Measurements from ENCODE around the gene SLC35F3. TPM values are rescaled to one million over a fixed set of nuclear protein-coding genes. Genes with fewer than 3 reads are reported as not detected.
A peak's percentile ranks its signal among the peaks of the same experiment; 100 is the strongest.
"Not testable (repeated sequence)": the region's sequence is repeated elsewhere in the genome, so short reads cannot be mapped to it uniquely, and the experiment has no call there.

Gene SLC35F3
- 0.08 TPM for total RNA-seq

DNA sequence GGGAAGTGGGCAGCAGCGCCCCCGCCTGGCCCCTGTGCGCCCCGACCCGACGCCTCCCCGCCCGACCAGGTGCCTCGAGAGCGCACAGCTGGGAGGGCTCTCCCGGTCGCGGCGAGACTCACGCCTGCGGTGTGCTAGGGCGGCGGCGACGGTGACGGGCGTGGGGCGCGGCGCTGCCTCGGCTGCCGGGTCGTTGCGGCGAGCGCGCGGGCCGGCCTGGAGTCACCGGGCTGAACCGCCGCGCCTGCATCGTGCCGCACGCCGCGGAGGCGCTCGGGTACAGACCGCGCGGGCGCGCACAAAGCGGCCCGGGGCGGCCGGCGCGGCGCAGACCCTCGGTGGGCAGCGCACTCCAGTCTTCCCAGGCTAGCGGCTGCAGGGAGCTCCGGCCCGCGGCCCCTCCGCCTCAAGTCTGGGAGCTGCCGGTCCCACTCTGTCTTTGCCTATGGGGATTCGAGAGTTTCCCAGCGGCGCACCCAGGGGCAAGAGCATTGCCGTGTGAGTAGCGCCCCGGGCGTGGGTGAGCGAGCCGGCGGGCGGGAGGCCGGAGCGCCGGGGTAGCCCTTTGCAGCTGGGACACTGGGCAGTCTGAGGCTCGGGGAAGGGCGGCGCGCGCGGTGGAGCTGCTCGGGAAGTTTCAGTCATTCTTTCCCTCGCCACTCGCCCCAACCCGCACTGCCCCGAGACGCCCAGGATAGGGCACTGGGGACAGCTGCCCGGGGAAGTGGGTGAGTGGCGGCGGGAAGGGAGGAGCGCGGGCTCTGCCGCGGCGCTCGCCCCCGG is at the start of gene SLC35F3:
TSS of gene SLC35F3 (plus strand) at position 44 of the 783 bp plus-strand sequence.
- ATAC-seq (peak; percentile 56), DNase-seq (ENCODE audit: low spot score) (no peak)

DNA sequence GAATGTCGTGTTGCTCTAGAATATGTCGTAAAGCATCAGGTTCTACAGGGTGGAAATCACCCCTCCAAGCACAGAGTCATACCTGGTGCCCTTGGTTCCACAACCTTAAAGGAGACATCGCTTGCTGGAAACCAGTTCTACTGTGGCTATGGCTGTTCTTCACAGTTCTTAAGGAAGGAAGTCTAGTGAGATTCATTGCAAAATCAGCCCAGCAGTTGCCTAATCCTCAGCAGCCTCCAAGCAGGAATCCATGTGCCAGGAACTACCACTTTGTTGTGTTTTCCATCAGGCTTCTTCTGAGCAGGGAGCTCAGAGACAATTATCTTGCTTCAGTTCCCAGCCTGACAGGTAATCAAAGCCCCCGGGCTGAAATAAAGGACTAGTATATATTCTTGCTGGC is 45.0 kb upstream of the SLC35F3 start:
- DNase-seq (ENCODE audit: low spot score) (no peak), ATAC-seq (no peak)

DNA sequence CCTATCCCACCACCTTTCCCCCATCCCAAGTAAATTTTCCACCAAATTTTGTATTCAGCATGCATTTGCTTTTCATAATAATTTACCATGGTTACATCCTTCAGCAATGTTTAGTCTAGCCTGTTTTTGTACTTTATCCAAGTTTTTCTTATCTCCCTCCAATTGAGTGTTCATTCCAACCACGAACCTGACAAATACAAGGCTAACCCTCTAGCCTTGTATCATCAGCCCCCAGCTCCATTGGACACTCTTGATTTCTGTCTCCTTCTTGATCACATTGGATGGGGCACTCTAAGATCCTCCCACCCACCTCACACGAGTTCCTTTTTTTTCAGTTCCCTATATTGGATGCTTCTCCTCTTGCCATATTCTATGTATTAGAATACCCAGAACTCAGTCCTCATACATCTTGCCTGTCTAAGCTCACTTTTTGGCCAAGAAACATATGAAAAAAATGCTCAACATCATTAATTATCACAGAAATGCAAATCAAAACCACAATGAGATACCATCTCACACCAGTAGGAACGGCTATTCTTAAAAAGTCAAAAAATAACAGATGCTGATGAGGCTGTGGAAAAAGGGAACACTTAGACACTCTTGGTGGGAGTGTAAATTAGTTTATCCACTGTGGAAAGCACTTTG is 40.5 kb upstream of the SLC35F3 start:
- no peak for DNase-seq (ENCODE audit: low spot score)
- ATAC-seq, result no peak

DNA sequence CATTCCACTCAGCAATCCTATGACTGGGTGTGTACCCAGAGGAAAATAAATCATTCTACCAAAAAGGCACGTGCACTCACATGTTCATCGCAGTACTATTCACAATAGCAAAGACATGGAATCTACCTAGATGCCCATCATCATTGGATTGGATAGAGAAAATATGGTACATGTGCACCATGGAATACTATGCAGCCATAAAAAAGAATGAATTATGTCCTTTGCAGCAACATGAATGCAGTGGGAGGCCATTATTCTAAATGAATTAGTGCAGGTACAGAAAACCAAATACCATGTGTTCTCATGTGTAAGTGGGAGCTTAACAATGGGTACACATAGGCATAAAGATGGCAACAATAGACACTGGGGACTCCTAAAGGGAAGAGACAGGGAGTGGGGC is 39.9 kb upstream of the SLC35F3 start:
- ATAC-seq (no peak), DNase-seq (ENCODE audit: low spot score) (no peak)

DNA sequence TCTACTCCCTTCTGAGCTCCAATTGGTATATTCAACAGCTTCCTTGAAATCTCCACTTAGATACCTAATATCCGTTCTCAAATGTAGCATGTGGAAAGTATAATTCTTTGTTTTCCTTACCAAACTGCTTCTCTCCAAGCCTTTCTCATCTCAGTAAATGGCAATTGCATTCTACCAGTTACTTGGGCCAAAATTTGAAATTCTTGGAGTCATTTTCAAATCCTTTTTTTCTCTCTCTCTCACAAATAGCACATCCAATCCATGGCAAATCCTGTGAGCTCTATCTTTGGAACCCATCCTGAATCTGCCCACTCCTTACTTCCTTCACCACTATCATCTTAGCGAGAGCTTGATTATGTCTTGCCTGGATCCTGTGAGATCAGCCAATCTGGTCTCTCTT is 39.3 kb upstream of the SLC35F3 start:
- no peak for ATAC-seq

DNA sequence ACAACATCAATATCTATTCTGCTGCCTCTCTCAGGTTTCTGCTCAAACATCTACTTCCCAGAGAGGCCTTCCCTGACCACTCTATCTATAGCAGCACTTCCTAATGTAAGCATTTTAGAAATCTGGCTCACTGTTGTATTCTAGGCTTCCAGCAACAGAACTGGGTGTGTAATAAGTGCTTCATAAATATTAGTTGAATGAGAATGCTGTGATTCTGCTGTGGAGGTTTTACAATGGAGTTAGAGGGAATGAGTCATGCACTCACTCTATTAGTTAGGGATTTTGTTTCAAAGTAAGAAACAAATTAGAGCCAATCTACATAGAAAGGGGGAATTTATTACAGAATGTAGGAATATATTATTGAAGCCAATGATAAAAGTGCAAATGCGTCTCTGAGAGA is 38.6 kb upstream of the SLC35F3 start:
- ATAC-seq, result no peak
- DNase-seq (ENCODE audit: low spot score), result no peak

More for the DNA sequence above, 39.3 kb upstream of the SLC35F3 start:
- no peak for DNase-seq (ENCODE audit: low spot score)

DNA sequence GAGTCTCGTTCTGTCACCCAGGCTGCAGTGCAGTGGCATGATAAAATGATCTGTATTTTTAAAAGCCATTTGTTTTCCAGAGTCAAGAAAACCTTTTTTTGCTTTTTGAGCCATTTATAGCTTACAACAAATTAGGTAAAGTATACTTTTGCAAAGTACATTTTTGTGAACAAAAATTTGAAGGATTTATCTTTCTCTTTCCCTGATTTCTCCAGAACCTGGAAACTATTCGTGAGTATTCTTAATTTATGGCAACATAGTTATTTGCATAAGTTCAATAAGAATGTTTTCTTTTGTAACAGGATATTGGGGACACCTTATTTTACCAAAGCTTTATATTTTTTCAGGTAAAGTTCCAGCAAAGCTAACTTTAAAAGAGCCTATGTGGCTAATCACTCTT is 37.4 kb upstream of the SLC35F3 start:
- DNase-seq (ENCODE audit: low spot score) (no peak), ATAC-seq (no peak)

DNA sequence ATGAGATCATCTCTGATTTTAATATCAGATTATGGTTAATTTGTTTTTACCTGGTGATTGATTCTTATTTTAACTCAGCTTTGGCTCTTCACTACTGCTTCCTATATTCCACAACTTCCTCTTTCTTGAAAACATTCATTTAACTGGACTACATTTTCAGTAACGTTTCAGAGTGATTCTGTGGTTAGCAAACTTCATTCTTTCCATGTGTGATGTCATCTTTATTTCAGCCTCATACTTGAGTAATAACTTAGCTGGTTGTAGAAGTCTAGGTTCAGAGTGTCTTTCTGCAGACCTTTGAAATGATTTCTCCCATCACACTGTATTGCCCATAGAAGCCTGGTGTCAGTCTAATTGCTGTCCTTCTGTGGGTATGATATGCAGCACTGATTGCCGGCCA is 36.0 kb upstream of the SLC35F3 start:
- DNase-seq (ENCODE audit: low spot score) (no peak), ATAC-seq (no peak)

DNA sequence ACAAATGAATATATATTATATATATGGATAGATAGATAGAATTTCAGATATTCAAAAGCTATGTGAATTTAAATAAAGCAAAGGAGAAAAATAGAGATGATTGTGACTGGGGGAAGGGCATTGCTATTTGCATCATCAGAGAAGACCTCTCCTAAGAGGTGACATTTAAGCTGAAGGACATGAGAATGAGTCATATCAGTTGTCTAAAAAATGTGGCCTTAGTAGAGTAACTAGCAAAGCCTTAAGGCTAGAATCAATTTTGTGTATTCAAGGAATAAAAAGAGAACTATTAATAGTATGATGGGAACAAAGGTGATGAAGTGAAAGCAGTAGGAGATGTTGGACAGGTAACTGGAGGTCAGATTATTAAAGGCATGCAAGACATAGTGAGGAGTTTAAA is 34.8 kb upstream of the SLC35F3 start:
- DNase-seq (ENCODE audit: low spot score) (no peak), ATAC-seq (no peak)

DNA sequence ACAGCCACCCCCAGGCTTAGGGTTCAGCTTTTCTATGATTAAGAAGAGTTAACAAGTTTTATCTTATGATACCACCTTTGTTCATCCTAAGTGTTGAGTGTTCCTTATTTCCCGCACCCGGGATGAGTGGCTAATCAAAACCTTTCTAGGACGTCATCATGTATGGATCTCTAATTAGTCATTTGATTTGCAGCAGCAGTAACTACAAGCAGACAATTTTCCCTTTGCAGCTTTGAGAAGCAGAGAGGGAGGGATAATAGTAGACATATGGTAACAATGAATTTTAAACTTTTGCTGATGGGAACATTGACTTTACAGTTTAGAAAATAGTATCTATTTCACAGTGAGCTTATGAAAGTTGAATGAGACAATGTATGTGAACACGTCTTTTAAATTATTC is 30.8 kb upstream of the SLC35F3 start:
- ATAC-seq (no peak), DNase-seq (ENCODE audit: low spot score) (no peak)

DNA sequence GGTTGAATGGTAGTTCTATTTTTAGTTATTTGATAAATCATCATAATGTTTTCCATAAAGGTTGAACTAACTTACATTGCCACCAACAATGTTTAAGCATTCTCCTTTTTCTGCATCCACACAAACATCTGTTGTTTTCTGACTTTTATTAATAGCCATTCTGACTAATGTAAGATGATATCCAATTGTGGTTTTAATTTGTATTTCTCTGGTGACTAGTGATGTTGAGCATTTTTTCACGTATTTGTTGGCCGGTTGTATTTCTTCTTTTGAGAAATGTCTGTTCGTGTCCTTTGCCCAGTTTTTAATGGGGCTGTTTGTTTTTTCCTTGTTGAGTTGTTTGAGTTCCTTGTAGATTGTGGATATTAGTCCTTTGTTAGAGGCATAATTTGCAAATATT is 24.6 kb upstream of the SLC35F3 start:
- DNase-seq (ENCODE audit: low spot score), result no peak
- no peak for ATAC-seq

DNA sequence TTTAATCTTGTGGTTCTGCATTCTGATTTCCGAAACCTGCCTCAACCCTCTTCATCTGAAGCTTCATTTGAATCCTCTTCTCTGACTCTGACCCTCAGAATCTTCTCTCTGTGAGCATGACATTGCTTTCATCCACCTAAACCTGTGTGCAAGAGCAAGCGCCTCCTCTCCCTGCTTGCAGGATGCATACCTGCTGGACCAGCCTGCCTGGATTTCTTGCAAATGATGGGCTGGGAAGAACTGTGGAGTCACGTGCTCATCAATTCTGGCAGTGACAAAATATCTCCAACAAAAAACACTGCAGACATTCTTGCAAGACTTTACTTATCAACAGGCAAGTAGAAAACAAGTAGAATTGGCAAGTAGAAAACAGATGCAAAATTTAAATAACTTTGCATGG is 20.8 kb upstream of the SLC35F3 start:
- no peak for ATAC-seq
- no peak for DNase-seq (ENCODE audit: low spot score)

DNA sequence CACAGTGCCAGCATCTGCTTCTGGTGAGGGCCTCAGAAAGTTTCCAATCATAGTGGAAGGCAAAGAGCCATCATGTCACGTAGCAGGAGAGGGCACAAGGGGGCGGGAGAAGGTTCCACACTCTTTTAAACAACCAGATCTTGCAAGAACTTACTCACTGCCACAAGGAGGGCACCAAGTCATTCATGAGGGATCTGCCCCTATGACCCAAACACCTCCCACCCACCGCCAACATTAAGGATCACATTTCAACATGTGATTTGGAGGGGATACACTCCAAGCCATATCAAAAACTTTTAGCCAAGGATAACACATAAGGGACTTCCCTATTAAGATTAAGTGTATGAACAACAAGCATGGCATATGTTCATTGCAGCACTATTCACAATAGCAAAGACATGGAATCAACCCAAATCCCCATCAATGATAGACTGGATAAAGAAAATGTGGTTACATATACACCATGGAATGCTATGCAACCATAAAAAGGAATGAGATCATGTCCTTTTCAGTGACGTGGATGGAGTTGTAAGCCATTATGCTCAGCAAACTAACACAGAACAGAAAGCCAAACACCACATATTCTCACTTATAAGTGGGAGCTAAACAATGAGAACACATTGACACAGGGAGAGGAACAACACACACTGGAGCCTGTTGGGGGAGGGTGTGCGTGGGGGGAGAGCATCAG is 19.9 kb upstream of the SLC35F3 start:
- no peak for ATAC-seq

DNA sequence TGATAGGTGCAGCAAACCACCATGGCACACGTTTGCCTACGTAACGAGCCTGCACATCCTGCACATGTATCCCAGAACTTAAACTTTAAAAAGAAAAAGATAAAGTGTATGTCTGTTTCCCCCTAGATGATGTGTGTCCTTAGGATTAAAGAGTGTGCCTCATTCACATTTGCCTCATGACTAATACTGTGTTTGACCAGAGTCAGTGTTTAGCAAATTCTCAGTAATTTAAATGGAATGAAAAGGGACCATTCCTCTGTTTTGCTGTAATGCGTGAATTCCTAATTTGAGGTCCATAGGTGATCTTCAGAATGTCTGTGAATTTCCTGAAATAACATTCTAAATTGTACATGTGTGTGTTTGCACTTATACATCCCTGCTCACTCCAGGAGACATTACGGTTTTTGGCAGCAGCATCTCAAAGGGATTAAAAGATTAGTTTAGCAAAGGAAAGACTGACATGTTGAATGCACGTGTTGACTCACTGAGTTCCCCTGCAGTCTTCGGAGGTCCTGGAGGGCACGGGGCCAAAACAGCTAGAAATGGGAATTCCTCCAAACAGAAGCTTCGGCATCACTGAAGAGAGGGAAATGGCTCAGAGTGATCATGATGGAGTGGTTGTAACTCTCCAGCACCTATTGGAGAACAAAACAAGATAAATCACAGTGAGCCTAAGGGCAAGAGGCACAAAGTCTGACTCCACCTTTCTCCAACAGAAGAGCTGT is 19.1 kb upstream of the SLC35F3 start:
- ATAC-seq (no peak), DNase-seq (ENCODE audit: low spot score) (no peak)

More for the DNA sequence above, 19.9 kb upstream of the SLC35F3 start:
- DNase-seq (ENCODE audit: low spot score), result no peak

DNA sequence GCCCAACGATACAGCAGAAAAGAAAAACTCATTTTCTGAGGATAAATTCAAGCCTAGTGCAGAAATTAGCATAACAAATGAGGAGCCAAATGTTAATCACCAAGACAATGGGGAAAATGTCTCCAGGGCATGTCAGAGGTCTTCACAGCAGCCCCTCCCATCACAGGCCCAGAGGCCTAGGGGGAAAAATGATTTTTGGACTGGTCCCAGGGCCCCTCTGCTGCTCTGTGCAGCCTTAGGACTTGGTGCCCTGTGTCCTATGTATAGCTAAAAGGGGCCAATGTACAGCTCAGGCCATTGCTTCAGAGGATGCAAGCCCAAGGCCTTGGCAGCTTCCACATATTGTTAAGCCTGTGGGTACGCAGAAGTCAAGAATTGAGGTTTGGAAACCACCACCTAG is 13.3 kb upstream of the SLC35F3 start:
- not testable (repeated sequence) for ATAC-seq; DNase-seq (ENCODE audit: low spot score)

DNA sequence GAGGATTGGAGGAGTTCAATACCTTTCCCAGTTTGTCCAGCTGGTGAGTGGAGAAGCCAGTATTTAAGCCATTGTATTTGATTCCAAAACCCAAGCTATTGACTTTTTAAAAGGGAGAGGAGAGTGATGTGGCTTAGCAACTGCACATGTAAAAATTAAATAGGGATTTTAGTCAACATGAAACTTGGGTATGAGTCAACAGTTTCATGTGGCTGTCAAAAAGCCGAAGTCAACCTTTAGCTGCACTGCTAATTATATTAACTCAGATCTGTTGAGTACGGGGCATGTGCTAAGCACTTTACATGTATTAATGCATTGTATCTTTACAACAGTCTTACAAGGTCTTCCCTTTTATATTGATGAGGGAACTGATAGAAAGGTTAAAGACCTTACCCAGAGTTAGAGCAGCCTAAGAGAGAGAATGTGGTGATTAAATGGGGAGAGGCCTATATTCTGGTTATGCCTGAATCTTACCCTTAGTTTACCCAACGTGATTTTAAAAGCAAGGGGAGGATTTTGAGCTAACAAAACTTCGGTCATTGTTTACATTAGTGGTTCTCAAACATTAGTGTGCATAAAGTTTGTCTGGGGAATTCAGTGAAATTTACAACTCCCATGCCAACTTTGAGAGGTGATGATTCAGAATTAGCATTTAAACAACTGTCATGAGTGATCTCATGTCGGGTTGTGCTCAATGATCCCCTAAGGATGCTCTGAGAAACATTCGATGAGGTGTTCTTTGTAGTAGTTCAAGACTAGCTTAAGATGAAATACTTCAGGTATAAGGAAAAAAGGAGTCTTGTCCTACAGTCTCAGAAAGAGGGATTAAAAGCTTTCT is 6.9 kb upstream of the SLC35F3 start:
- DNase-seq (ENCODE audit: low spot score) (no peak), ATAC-seq (no peak)

DNA sequence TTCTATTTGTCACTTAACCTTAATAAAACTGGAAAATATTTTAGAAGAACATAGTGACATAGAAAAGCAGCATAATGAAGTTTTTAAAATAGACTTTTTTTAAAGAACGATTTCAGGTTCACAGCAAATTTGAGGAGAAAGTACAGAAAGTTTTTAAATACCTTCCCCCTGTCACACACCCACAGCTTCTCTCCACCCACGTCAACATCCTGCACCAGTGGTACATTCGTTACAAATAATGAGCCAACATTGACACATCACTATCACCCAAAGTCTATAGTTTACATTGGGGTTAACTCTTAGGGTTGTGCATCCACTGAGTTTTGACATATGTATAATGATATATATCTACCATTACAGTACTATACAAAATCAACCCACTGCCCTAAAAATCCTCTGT is 3.0 kb upstream of the SLC35F3 start:
- ATAC-seq, result no peak
- DNase-seq (ENCODE audit: low spot score), result no peak

DNA sequence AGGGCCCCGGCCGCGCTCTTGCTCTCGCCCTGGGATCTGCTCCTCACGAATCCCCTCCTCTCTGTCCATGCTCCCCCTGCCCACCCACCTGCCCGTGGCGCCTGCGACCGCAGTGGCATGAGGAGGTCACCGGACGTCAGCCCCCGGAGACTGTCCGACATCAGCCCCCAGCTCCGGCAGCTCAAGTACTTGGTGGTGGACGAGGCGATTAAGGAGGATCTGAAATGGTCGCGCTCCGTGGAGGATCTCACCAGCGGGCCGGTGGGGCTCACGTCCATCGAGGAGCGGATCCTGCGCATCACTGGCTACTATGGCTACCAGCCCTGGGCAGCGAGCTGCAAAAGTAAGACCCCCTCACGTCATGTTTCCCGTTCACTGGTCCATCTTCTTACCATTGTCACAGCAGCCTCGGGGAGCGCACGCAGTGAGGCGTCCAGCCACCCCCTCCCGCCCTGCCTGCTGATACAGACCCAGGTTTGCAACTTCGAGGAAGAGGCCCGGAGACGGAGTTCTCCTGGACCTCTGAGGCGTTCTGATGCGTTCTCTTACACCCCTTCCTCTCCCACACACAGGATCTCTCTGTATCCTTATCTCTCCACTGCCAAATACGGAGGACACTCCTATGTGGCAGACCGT is 1.1 kb downstream of the SLC35F3 start:
- DNase-seq (ENCODE audit: low spot score) (no peak), ATAC-seq (no peak)

DNA sequence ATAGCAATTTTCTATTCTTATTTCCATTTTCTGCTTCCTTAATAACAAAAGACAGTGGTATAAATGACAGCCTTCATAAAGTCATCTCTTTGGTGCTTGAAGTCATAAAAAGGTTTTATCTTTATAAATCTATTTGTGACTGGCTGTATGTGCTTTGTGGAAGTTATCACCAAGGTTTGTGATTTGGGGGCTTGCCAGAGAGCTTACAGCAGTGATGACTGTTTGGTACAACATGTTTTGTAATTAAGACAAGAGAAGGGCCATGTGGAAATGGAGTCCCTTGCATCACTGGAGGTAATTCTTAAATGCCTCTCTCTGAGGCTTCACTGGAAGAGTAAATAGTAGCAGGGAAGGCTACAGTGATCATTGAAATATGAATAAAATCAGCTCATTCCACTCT is 2.7 kb downstream of the SLC35F3 start:
- ATAC-seq (no peak), DNase-seq (ENCODE audit: low spot score) (no peak)

DNA sequence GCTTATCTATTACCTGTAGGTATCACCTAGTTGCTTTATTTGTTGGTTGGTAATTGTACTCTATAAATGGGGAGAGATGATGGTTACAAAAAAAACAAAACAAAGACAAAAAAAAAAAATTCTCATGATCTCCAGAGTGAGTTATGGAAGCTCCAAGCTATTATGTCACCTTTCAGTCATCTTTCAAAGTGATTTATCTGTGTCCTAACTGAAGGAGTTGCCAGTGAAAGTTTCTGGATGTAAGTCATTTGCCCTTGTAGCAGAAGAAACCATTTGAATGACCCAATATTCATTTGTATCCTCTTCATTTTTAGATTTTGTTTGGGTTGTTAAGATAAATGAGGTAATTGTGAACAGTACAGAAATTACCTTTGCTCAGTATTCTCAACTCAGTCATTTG is 3.6 kb downstream of the SLC35F3 start:
- DNase-seq (ENCODE audit: low spot score) (no peak), ATAC-seq (no peak)

All from left lobe of liver (tissue), 2 donors.